Fibroblast of villous mesenchyme (primary cell): ENCODE data around the gene SNRNP25. TPM values are rescaled to one million over a fixed set of nuclear protein-coding genes. Genes with fewer than 3 reads are reported as not detected.

Experiments used
- DNase-seq: peaks from one replicate; pipeline ENCODE4 v3.0.0-alpha.2; 2010; ENCODE audit warnings: low read depth
- H3K4me3 ChIP-seq: 2 replicates; pipeline ENCODE4 v1.5.1; 2011; ENCODE audit warnings: low read depth, mild to moderate bottlenecking, low read length
- CTCF ChIP-seq: IDR thresholded peaks from 2 replicates; pipeline ENCODE4 v1.5.1; 2012; ENCODE audit warnings: low read depth, mild to moderate bottlenecking, low read length; ENCODE audit not compliant: insufficient read depth
- total RNA-seq: library from RNA; depleted of rRNA; stranded (reverse); fragments of >200 nt; gene quantifications from 2 replicates; pipeline ENCODE4 v1.2.3, GENCODE V29; 2012

The SNRNP25 gene
- total RNA-seq, 1 donor: 22.5 TPM

- no peak overlapping the region for H3K4me3 ChIP-seq
- TF ChIP-seq CTCF: no peak
- no peak for DNase-seq
Measured at GRCh38 chr16:100989-101388, 47.4 kb downstream of the SNRNP25 start.

- no peak overlapping the region for H3K4me3 ChIP-seq
- TF ChIP-seq CTCF: no peak
- no peak for DNase-seq
Measured at GRCh38 chr16:101586-101985, 48.0 kb downstream of the SNRNP25 start.

- TF ChIP-seq CTCF: no peak
- H3K4me3 ChIP-seq: no peak overlapping the region
- DNase-seq: peak; percentile 75
Measured at GRCh38 chr16:102060-102855, 48.6 kb downstream of the SNRNP25 start.

GRCh38 chr16:104355-104754 is 50.7 kb downstream of the SNRNP25 start:
- no peak overlapping the region for H3K4me3 ChIP-seq
- no peak for TF ChIP-seq CTCF
- no peak for DNase-seq

- TF ChIP-seq CTCF: no peak
- no peak overlapping the region for H3K4me3 ChIP-seq
- DNase-seq: no peak
Measured at GRCh38 chr16:104928-105327, 51.3 kb downstream of the SNRNP25 start.

GRCh38 chr16:105521-105920 is 51.9 kb downstream of the SNRNP25 start:
- DNase-seq: no peak
- no peak for TF ChIP-seq CTCF
- H3K4me3 ChIP-seq: no peak overlapping the region

GRCh38 chr16:106623-107324 is 53.1 kb downstream of the SNRNP25 start:
- TF ChIP-seq CTCF: peak; percentile 79
- peak; percentile 84 for DNase-seq

More at GRCh38 chr16:106623-107324, 53.1 kb downstream of the SNRNP25 start:
- no peak overlapping the region for H3K4me3 ChIP-seq
